ENCODE data around the gene TBC1D14. TPM values are rescaled to one million over a fixed set of nuclear protein-coding genes. Genes with fewer than 3 reads are reported as not detected.

Gene TBC1D14
- total and polyA plus RNA-seq, 10 of the 15 experiments (the other 5 are each of a cell fraction or from before 2014, with no cell fraction given): 0.87 to 39.3 (median 30.1) TPM

DNA sequence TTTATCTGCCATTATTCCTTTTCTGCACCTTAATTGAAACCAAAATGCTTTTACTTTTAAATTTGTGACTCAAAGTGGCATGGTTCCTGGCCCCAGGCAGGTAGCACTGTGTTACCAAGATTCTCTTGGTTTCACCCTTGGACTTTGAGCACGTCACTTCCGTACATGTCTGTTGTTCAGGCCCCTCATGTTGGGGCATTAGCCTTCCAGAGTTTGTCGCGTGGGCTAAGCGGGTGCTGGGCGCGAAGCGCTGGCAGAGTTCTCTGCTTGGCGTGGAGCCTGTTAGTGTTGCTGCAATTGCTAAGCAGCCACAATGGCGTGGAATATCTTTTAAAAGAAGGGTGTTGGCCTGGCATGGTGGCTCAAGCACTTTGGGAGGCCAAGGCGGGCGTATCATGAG lies 119.6 kb downstream of the TBC1D14 start:
- Histone ChIP-seq H2AFZ (ENCODE audit: control insufficient read depth, low read depth, low read length) (no peak overlapping the region), H3K4me1 (ENCODE audit: control insufficient read depth, insufficient read depth, low read length) (no peaks in the 10 kb centered on the region), H3K79me2 (ENCODE audit: control insufficient read depth, insufficient read depth, low read length) (no peaks in the 10 kb centered on the region), H3K4me3 (no peak overlapping the region), H3K27ac (ENCODE audit: control insufficient read depth, insufficient read depth) (no peak overlapping the region), H3K9ac (ENCODE audit: control insufficient read depth, insufficient read depth, low read length) (no peak overlapping the region), H3K4me2 (ENCODE audit: control insufficient read depth, insufficient read depth) (no peak overlapping the region), H3K9me3 (replicated peaks; ENCODE audit: control insufficient read depth, insufficient read depth, low read length) (no peaks in the 10 kb centered on the region), H3K36me3 (ENCODE audit: control insufficient read depth in 2 of 2, insufficient read depth in 2 of 2, low read length in 1 of 2) (peaks cover 9 to 28% of the 10 kb centered on the region in 2 experiments), H4K20me1 (ENCODE audit: control insufficient read depth, insufficient read depth) (no peaks in the 10 kb centered on the region), H3K27me3 (replicated peaks in 1 of 2; ENCODE audit: control insufficient read depth in 2 of 2, insufficient read depth in 2 of 2, low read length in 1 of 2) (no peaks in the 10 kb centered on the region)
- SMC1A ChIA-PET (ENCODE audit: uncharacterized antibody, unreplicated experiment): no interaction called here
- CTCF ChIA-PET: interaction anchor here (0.7 kb wide), 1 partner anchor 40 kb away, joined by 4 read pairs; no protein-coding TSS in a partner anchor
- DNase-seq (ENCODE audit: low read depth, low spot score) (no peak), FAIRE-seq (no peak), ATAC-seq (no peak)
- in situ Hi-C loops (cut with MboI): no loop called here
- POLR2A ChIA-PET: no interaction called here
- BruUV-seq (replicated peaks): no TSS peak
- no peak for TF ChIP-seq EP300 (IDR thresholded peaks at IDR 0.05; ENCODE audit: borderline replicate concordance in 1 of 2, control insufficient read depth in 1 of 2, low read depth in 2 of 2, low read length in 2 of 2)
- no peak for TF ChIP-seq EGR1 (IDR thresholded peaks at IDR 0.05; ENCODE audit: borderline replicate concordance in 1 of 2, low read depth in 2 of 2, low read length in 2 of 2)
- no peak for TF ChIP-seq FOXM1 (IDR thresholded peaks at IDR 0.05; ENCODE audit: low read depth, low read length)
- no peak for TF ChIP-seq PML (IDR thresholded peaks at IDR 0.05; ENCODE audit: low read length)
- TF ChIP-seq KLF5 (IDR thresholded peaks at IDR 0.05; ENCODE audit: partially characterized antibody): no peak
- no peak for TF ChIP-seq SP1 (IDR thresholded peaks at IDR 0.05; ENCODE audit: low read depth, low read length)
- TF ChIP-seq CREM (IDR thresholded peaks at IDR 0.05; ENCODE audit: low read depth): no peak
- TF ChIP-seq, protein P1, sequence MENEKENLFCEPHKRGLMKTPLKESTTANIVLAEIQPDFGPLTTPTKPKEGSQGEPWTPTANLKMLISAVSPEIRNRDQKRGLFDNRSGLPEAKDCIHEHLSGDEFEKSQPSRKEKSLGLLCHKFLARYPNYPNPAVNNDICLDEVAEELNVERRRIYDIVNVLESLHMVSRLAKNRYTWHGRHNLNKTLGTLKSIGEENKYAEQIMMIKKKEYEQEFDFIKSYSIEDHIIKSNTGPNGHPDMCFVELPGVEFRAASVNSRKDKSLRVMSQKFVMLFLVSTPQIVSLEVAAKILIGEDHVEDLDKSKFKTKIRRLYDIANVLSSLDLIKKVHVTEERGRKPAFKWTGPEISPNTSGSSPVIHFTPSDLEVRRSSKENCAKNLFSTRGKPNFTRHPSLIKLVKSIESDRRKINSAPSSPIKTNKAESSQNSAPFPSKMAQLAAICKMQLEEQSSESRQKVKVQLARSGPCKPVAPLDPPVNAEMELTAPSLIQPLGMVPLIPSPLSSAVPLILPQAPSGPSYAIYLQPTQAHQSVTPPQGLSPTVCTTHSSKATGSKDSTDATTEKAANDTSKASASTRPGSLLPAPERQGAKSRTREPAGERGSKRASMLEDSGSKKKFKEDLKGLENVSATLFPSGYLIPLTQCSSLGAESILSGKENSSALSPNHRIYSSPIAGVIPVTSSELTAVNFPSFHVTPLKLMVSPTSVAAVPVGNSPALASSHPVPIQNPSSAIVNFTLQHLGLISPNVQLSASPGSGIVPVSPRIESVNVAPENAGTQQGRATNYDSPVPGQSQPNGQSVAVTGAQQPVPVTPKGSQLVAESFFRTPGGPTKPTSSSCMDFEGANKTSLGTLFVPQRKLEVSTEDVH (IDR thresholded peaks at IDR 0.05; ENCODE audit: low read depth, partially characterized antibody): no peak
- no peak for TF ChIP-seq KDM1A (IDR thresholded peaks at IDR 0.05; ENCODE audit: borderline replicate concordance)
- intact Hi-C loops (cut with micrococcal nuclease; ENCODE audit: unreplicated experiment): no loop called here
- 99% methylated on average over 12 of the region's 12 CpGs for WGBS (ENCODE audit: insufficient coverage, insufficient replicate concordance, low lambda C conversion rate, missing lambda C conversion rate)
- RAD21 ChIA-PET (ENCODE audit: unreplicated experiment): no interaction called here
